ENCODE results near the gene PPP2R1A. TPM values are rescaled to one million over a fixed set of nuclear protein-coding genes. Genes with fewer than 3 reads are reported as not detected.

PPP2R1A gene
- total RNA-seq, 1 donor from 2014 or later: 160 TPM

GRCh38 chr19:52187407-52187806 is 2.4 kb upstream of the PPP2R1A start:
- ATAC-seq (no peak), DNase-seq (no peak)
- Histone ChIP-seq H3K4me1 (peaks cover 25% of the 10 kb centered on the region), H3K36me3 (no peaks in the 10 kb centered on the region), H3K4me3 (no peak overlapping the region), H3K27me3 (no peaks in the 10 kb centered on the region), H3K27ac (no peak overlapping the region), H3K9me3 (no peaks in the 10 kb centered on the region)
- intact Hi-C loops (cut with DNase I): no loop called here
- TF ChIP-seq, protein P1, sequence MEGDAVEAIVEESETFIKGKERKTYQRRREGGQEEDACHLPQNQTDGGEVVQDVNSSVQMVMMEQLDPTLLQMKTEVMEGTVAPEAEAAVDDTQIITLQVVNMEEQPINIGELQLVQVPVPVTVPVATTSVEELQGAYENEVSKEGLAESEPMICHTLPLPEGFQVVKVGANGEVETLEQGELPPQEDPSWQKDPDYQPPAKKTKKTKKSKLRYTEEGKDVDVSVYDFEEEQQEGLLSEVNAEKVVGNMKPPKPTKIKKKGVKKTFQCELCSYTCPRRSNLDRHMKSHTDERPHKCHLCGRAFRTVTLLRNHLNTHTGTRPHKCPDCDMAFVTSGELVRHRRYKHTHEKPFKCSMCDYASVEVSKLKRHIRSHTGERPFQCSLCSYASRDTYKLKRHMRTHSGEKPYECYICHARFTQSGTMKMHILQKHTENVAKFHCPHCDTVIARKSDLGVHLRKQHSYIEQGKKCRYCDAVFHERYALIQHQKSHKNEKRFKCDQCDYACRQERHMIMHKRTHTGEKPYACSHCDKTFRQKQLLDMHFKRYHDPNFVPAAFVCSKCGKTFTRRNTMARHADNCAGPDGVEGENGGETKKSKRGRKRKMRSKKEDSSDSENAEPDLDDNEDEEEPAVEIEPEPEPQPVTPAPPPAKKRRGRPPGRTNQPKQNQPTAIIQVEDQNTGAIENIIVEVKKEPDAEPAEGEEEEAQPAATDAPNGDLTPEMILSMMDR (IDR thresholded peaks at IDR 0.05): no peak

GRCh38 chr19:52188822-52189734 is 774 bp upstream of the PPP2R1A start:
- Histone ChIP-seq H3K4me3 (peak overlapping the region; percentile 58), H3K36me3 (peaks cover 12% of the 10 kb centered on the region), H3K27ac (peak overlapping the region; percentile 99), H3K9me3 (no peaks in the 10 kb centered on the region), H3K27me3 (no peaks in the 10 kb centered on the region), H3K4me1 (peaks cover 38% of the 10 kb centered on the region)
- TF ChIP-seq, protein P1 (IDR thresholded peaks at IDR 0.05): no peak
- ATAC-seq: no peak
- DNase-seq: peak; percentile 100
- intact Hi-C loops (cut with DNase I): no loop called here

DNA sequence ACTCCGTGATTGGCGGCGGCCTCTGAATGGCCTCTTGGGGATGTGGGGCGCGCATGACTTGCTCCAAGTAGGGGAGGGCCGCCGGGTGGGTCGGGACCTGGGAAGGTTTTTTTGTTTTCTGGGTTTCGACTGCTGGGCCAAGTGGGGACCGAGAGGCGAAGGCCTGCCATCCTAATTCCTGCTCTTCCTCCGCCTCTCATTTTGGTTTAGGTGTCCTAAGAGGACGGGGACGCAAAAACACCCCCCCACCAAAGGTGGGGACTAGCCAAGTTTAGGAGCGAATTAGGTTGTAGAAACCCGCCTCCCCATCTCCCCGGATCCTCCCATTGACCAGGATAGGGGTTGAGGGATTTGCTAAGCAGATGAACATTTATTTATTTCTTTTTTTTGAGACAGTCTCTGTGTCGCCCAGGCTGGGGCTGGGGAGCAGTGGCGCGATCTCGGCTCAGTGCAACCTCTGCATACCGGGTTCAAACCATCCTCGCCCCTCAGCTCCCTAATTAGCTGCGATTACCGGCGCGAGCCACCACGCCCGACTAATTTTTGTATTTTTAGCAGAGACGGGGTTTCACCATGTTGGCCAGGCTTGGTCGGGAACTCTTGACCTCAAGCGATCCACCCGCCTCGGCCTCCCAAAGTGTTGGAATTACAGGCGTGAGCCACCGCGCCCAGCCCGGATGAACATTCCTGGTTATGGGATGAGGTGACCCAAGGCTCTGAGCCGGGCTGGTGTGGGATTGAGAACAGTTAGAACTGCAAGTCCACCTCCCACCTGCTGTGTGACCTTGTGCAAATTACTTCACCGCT is 838 bp downstream of the PPP2R1A start:
- no peaks in the 10 kb centered on the region for H3K9me3 ChIP-seq
- peak overlapping the region; percentile 99 for H3K27ac ChIP-seq
- DNase-seq (peak; percentile 70), ATAC-seq (no peak)
- TF ChIP-seq, protein P1 (IDR thresholded peaks at IDR 0.05): no peak
- intact Hi-C loops (cut with DNase I): no loop called here
- H3K4me3 ChIP-seq: peak overlapping the region; percentile 82
- no peaks in the 10 kb centered on the region for H3K27me3 ChIP-seq
- H3K4me1 ChIP-seq: peaks cover 38% of the 10 kb centered on the region
- H3K36me3 ChIP-seq: peaks cover 17% of the 10 kb centered on the region

DNA sequence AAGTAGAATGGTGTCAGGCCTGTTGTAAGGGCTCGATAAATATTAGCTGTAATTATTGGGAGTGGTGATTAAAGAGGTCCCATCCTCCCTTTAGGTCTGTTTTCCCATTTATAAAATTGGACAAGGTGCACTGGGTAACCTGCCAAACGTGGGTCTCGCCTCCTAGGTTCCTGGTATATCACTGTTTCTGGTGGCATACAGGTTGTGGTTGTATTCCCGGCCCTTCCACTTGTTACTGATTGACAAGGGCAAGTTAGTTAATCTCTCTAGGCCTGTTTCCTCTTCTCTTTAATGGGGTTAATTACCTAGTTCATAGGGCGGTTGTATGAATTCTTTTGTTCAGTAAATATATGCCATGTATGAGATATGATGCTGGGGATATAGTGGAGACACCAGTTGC is 1.5 kb downstream of the PPP2R1A start:
- ATAC-seq: no peak
- TF ChIP-seq, protein P1 (IDR thresholded peaks at IDR 0.05): no peak
- Histone ChIP-seq H3K4me3 (peak overlapping the region; percentile 82), H3K36me3 (peaks cover 24% of the 10 kb centered on the region), H3K27ac (no peak overlapping the region), H3K9me3 (no peaks in the 10 kb centered on the region), H3K27me3 (no peaks in the 10 kb centered on the region), H3K4me1 (peaks cover 38% of the 10 kb centered on the region)
- no peak for DNase-seq
- intact Hi-C loops (cut with DNase I): no loop called here

GRCh38 chr19:52191951-52192350 is 2.1 kb downstream of the PPP2R1A start:
- Histone ChIP-seq H3K9me3 (no peaks in the 10 kb centered on the region), H3K4me3 (peak overlapping the region; percentile 82), H3K4me1 (peaks cover 38% of the 10 kb centered on the region), H3K27ac (no peak overlapping the region), H3K36me3 (peaks cover 29% of the 10 kb centered on the region), H3K27me3 (no peaks in the 10 kb centered on the region)
- TF ChIP-seq, protein P1 (IDR thresholded peaks at IDR 0.05): no peak
- DNase-seq (no peak), ATAC-seq (no peak)
- intact Hi-C loops (cut with DNase I): no loop called here

Data from upper lobe of right lung (tissue), 1 donor.